NCI-H226 (cell line): Measurements from ENCODE around the gene MAP2K5.

Experiments
- DNase-seq: peaks from one replicate; pipeline ENCODE4 v3.0.0-alpha.2; 2015

The MAP2K5 gene

GRCh38 chr15:67521783-67522568 is 20.5 kb upstream of the MAP2K5 start:
- no peak for DNase-seq

DNA sequence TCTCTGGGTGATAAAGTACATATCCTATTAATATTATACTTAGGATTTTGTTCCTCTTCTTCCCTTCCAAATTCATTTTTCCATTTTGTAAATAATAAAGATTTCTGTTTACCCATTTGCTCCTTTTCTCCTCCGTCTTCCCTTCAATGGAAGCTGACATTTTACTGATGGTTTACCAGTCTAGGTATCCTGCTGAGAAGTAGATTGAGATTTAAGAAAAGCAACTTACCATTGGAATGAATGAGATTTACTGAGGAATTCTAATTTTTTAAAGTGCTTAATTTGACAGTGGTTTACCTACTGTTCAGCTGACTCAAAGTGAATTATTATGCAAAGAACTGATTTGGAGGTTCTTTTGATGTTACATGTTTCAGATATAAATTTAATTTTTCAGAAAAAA is 19.2 kb upstream of the MAP2K5 start:
- DNase-seq: no peak

- no peak for DNase-seq
Measured at GRCh38 chr15:67524235-67524634, 18.3 kb upstream of the MAP2K5 start.

GRCh38 chr15:67528513-67528912 is 14.0 kb upstream of the MAP2K5 start:
- DNase-seq: no peak

DNA sequence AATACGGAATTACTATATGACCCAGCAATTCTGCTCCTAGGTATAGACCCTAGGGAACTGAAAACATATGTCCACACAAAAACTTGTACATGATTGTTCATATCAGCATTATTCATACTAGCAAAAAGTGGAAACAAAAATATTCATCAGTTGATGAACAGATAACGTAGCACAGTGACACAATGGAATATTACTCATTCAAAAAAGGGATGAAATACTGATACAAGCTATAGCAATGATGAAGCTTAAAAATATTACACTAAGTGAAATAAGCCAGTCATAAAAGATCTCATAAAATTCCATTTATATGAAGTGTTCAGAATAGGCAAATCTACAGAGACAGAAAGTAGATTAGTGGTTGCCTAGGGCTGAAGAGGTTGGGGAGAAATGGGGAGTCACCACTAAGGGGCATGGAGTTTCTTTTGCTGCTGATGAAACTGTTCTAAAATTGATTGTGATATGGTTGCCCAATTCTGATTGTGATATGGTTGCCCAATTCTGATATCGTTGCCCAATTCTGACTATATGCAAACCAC is 11.1 kb upstream of the MAP2K5 start:
- DNase-seq: peak; percentile 92

GRCh38 chr15:67533873-67534272 is 8.6 kb upstream of the MAP2K5 start:
- DNase-seq: no peak

GRCh38 chr15:67534360-67534759 is 8.1 kb upstream of the MAP2K5 start:
- DNase-seq: no peak

DNA sequence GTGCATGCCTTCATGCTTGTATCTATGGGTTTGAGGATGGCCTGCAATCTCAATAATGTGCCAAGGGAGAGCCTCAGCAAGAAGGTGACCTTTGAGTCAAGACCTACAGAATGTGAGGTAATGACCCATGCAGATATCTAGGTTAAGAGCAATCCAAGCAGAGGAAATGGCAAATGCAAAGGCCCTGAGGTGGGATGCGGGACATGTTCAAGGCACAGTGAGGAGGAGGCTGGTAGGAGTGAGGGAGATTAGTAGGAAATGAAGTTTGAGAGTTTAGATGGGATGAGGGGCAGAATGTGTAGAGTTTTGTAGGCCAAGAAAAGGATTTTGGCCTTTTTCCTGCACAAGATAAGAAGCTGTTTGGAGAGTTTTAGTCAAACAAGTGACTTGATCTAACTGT is 4.7 kb upstream of the MAP2K5 start:
- no peak for DNase-seq

GRCh38 chr15:67543348-67543718 is 830 bp downstream of the MAP2K5 start:
- DNase-seq: no peak

DNA sequence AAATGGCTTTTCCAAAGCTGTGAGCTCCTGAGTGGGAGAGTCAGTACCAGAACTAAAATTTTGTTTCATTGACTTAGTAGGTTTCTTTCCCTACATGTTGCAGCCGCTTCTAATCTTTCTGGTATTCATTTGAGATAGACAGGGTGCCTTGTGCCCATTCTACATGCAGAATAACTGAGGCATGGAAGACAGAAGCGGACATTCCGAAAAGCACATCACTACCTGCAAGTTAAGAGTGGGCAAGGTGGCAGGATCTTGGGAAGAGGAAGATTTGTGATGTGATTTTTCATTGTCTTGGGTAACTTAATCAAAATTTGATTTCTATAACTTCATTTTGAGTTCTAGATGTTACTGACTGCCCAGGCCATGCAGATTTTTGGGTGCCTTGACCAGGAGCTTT is 2.0 kb downstream of the MAP2K5 start:
- no peak for DNase-seq

- no peak for DNase-seq
Measured at GRCh38 chr15:67545864-67546263, 3.4 kb downstream of the MAP2K5 start.

DNA sequence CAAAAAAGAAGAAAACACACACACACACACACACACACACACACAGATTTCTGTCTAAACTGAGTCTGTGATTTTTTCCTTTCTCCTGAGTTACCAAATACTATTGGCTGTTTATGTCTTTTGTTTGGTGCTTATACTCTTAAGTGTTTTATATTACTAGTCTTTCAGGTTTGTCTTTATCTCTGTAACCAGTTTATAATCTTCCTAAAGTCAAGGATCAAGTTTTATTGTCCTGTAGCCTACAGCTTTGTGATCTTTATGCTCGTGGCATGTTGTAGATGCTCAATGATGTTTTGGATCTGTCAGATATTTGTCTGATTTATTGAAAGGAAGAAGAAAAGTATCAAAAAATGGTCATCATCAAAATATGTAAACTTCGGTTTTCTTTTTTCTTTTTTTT is 4.6 kb downstream of the MAP2K5 start:
- no peak for DNase-seq

DNA sequence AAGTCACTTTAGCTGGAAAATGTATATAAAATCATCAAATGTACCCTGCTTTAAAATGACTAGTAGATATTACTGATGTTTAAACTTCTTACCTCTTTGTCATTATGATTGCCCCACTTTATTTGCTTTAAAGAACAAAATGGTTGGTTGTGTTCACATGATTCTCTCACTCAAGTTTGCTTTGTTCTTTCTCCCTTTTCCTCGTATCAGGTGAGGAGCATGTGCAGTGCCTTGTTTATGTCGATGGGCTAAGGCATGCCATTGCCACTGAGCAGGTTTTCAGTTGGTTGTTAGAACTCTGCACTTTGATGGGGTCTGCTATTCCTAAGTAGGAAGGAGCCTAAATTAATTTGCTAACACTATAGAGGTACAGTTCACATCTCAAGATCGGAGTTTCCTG is 5.3 kb downstream of the MAP2K5 start:
- no peak for DNase-seq

GRCh38 chr15:67548236-67548852 is 5.8 kb downstream of the MAP2K5 start:
- no peak for DNase-seq

GRCh38 chr15:67548862-67549651 is 6.6 kb downstream of the MAP2K5 start:
- no peak for DNase-seq

DNA sequence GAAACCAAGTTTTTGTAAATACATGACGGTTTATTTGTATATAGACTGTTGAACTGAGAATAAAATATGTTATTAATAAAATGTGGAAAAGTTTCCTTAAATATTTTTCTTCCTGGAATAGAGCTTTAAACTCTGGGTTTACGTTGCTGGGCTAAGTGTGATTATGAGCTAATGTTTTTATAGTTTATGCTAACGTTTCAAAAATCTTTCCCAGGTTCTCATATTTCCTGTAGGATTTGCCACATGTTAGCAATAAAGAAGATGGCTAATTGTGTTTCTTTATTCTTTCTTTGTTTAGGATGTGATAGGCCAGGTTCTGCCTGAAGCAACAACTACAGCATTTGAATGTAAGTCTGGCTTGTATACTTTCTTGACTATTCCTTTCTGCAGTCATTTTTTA is 7.2 kb downstream of the MAP2K5 start:
- no peak for DNase-seq

DNA sequence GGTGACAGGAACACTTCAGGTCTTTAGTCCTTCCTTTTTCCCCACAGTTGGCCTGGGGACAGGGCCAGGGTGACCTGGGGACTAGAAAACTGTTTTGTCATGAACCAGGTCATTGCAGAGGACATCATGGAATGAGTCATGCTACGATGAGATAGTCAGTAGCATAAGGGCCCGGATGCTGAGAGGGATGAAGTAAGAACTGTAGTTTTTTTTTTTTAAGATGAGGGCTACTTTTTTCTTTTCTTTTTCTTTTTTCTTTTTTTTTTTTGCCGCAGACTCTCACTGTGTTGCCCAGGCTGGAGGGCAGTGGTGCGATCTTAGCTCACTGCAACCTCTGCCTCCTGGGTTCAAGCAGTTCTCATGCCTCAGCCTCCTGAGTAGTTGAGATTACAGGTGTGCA is 8.0 kb downstream of the MAP2K5 start:
- DNase-seq: no peak

- no peak for DNase-seq
Measured at GRCh38 chr15:67551207-67551743, 8.8 kb downstream of the MAP2K5 start.

DNA sequence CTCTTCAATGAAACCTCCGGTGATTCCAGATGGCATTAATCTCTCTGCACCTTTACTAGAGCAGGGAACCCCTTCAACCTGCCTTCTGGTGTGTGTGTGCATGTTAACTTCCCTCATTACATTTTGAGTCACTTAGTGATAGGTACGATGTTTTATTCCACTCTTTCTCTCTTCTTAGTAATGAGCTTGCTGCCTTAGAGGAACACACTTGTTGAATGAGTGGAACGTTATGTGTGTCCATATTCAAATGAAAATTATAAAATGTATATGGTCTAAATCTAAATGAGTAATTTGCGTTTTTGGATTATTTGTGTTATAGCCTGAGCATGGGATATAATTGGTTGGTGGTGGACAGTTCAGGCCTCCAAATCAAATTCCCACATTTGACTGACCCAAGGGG is 12.1 kb downstream of the MAP2K5 start:
- DNase-seq: no peak

DNA sequence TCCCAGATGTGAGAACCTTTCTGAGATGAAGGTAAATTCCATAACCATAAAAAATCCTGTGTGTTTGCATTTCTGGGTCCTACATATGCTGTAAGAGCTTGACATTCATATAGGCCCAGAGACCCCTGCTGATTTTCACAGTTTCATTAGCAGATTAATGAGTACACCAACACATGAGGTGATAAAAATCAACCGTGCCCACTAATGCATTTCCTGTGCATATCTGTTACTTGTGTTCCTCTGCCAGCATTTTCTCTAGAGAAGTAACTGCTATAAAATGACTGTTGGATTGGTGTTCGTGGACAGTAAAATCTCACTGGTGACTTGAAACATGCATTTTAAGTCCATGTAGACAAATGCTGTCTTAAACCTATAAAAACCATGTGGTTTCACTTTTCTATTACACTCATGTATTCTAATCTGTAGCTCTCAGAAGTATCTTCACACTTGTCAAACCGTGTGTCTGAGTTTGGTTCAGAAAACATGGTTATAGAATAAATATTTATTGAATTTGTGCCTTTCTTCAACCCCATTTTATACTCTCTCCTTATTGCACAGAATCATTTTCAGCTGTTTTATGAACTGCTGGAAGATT is 14.6 kb downstream of the MAP2K5 start:
- no peak for DNase-seq

DNA sequence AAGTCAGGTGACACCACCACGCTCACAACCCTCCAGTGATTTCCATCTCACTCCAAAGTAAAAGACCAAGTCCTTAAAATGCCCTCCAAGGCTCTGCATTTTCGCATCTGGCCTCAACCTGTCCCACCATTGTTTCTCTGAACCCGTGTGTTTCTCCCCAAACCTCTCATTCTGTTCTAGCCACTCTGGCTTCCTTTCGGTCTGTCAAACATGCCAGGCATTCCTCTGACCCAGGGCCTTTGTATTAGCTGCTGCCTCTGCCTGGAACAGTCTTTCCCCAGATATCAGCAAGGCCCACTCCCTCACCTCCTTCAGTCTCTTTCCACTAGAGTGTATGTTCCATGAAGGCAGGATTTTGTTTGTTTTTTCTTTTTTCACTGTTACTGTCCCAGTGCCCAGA is 16.0 kb downstream of the MAP2K5 start:
- DNase-seq: no peak

- no peak for DNase-seq
Measured at GRCh38 chr15:67559158-67559557, 16.7 kb downstream of the MAP2K5 start.

GRCh38 chr15:67559576-67559975 is 17.1 kb downstream of the MAP2K5 start:
- DNase-seq: no peak
